H1 (cell line): ENCODE measurements around the gene PPP2R2C. TPM values are rescaled to one million over a fixed set of nuclear protein-coding genes. Genes with fewer than 3 reads are reported as not detected.
A peak's percentile ranks its signal among the peaks of the same experiment; 100 is the strongest.

Experiments used
- CTCF ChIA-PET: fragments of 300-600 bp; sonication (Branson Sonifier 250); formaldehyde crosslinking; loops from one replicate; lab custom pipeline; 2021; ENCODE audit not compliant: partially characterized antibody; lab: Charles Lee
- POLR2A ChIA-PET: fragments of 300-600 bp; sonication (Branson Sonifier 250); formaldehyde crosslinking; loops from one replicate; lab custom pipeline; 2021; ENCODE audit warnings: inconsistent platforms; ENCODE audit not compliant: partially characterized antibody; lab: Charles Lee
- DNase-seq, 2 experiments: peaks; one replicate each; pipeline versions ENCODE4 v3.0.0 to v3.0.0-alpha.2; 2010 to 2022; ENCODE audit warnings: low spot score in 2 of 2, low read depth in 1 of 2, mixed read lengths in 1 of 2
- FAIRE-seq: peaks from 2 replicates; lab custom pipeline; 2011; peaks lifted over from hg19 to GRCh38; lab: Jason Lieb, UNC
- H2AFZ ChIP-seq: 2 replicates; pipeline ENCODE4 v1.8.1; 2012; ENCODE audit warnings: low read length, inconsistent platforms
- H2AK5ac ChIP-seq: 2 replicates; pipeline ENCODE4 v1.6.1; 2013; ENCODE audit warnings: low read depth, low read length
- H2BK120ac ChIP-seq: replicated peaks from 2 replicates; pipeline ENCODE3; 2013; ENCODE audit warnings: low read depth, low read length, inconsistent platforms
- H2BK12ac ChIP-seq: 2 replicates; pipeline ENCODE4 v1.6.1; 2013; ENCODE audit warnings: low read depth, low read length
- H2BK15ac ChIP-seq: 2 replicates; pipeline ENCODE4 v1.6.1; 2013; ENCODE audit warnings: low read length
- H2BK20ac ChIP-seq: 2 replicates; pipeline ENCODE4 v1.6.1; 2013; ENCODE audit warnings: low read length
- H2BK5ac ChIP-seq: 2 replicates; pipeline ENCODE4 v1.6.1; 2013; ENCODE audit warnings: low read depth, low read length
- H3K14ac ChIP-seq: 2 replicates; pipeline ENCODE4 v1.6.1; 2013; ENCODE audit warnings: inconsistent platforms; ENCODE audit not compliant: insufficient read length
- H3K18ac ChIP-seq: 2 replicates; pipeline ENCODE4 v1.6.1; 2013; ENCODE audit warnings: low read length; ENCODE audit errors: extremely low read depth
- H3K23ac ChIP-seq: 2 replicates; pipeline ENCODE4 v1.6.1; 2013; ENCODE audit warnings: inconsistent platforms; ENCODE audit not compliant: insufficient read length
- H3K23me2 ChIP-seq: 2 replicates; pipeline ENCODE4 v1.6.1; 2013; ENCODE audit warnings: low read depth, low read length
- H3K27ac ChIP-seq: 2 replicates; pipeline ENCODE4 v1.6.1; 2011; ENCODE audit warnings: low read depth, low read length, inconsistent platforms
- H3K27me3 ChIP-seq, 4 experiments: replicated peaks in 1 of 4; 1 replicate in 1 of 4; 2 replicates in 3 of 4; pipeline versions ENCODE4 v1.6.1 to v1.8.1; 2011 to 2013; ENCODE audit warnings: low read length in 3 of 4, mild to moderate bottlenecking in 3 of 4, inconsistent platforms in 2 of 4, mixed read lengths in 2 of 4, moderate library complexity in 1 of 4; ENCODE audit not compliant: control insufficient read depth in 3 of 4, insufficient read depth in 3 of 4; ENCODE audit errors: extremely low read depth in 1 of 4
- H3K36me3 ChIP-seq, 4 experiments: 2 replicates each; pipeline versions ENCODE4 v1.6.1 to v1.8.1; 2011 to 2013; ENCODE audit warnings: mild to moderate bottlenecking in 4 of 4, low read length in 3 of 4, moderate library complexity in 2 of 4, control low read depth in 1 of 4, inconsistent platforms in 1 of 4; ENCODE audit not compliant: insufficient read depth in 4 of 4, control insufficient read depth in 2 of 4
- H3K4ac ChIP-seq: replicated peaks from 2 replicates; pipeline ENCODE3; 2013; ENCODE audit warnings: low read length, low read depth, mixed read lengths, inconsistent platforms; ENCODE audit not compliant: insufficient read length
- H3K4me1 ChIP-seq, 4 experiments: replicated peaks in 1 of 4; 1 replicate in 1 of 4; 2 replicates in 3 of 4; pipeline versions ENCODE4 v1.6.1 to v1.8.1; 2011 to 2013; ENCODE audit warnings: low read length in 3 of 4, inconsistent platforms in 2 of 4, mixed read lengths in 1 of 4; ENCODE audit not compliant: insufficient read depth in 4 of 4, control insufficient read depth in 3 of 4
- H3K4me2 ChIP-seq, 2 experiments: 2 replicates each; pipeline versions ENCODE4 v1.6.1 to v1.8.1; 2011 to 2013; ENCODE audit warnings: low read depth in 2 of 2, low read length in 2 of 2, control low read depth in 1 of 2, inconsistent platforms in 1 of 2, mild to moderate bottlenecking in 1 of 2; ENCODE audit not compliant: insufficient read depth in 1 of 2
- H3K4me3 ChIP-seq, 4 experiments: fragments of 200-600, 300-600 bp in 1 of 4; sonication (generic), shearing (Covaris generic), sonication (Bioruptor Twin) in 1 of 4; 2 replicates each; pipeline versions ENCODE4 v1.5.1 to v1.8.1; 2011 to 2016; ENCODE audit warnings: low read length in 4 of 4, low read depth in 3 of 4, control low read depth in 2 of 4, inconsistent platforms in 2 of 4, mild to moderate bottlenecking in 2 of 4, mixed read lengths in 1 of 4, moderate library complexity in 1 of 4; ENCODE audit not compliant: insufficient read depth in 2 of 4; ENCODE audit errors: extremely low read depth in 1 of 4
- H3K56ac ChIP-seq: replicated peaks from 2 replicates; pipeline ENCODE3; 2013; ENCODE audit warnings: low read depth, mild to moderate bottlenecking, mixed read lengths, low read length, inconsistent platforms; ENCODE audit not compliant: insufficient read length
- H3K79me1 ChIP-seq: 2 replicates; pipeline ENCODE4 v1.6.1; 2013; ENCODE audit warnings: low read depth, low read length, control low read depth
- H3K79me2 ChIP-seq, 2 experiments: 2 replicates each; pipeline versions ENCODE4 v1.6.1 to v1.8.1; 2012 to 2013; ENCODE audit warnings: low read length in 2 of 2, mild to moderate bottlenecking in 2 of 2, inconsistent platforms in 1 of 2; ENCODE audit not compliant: insufficient read depth in 2 of 2, control insufficient read depth in 1 of 2
- H3K9ac ChIP-seq, 4 experiments: replicated peaks in 1 of 4; 1 replicate in 1 of 4; 2 replicates in 3 of 4; pipeline versions ENCODE4 v1.6.1 to v1.8.1; 2011 to 2013; ENCODE audit warnings: low read depth in 3 of 4, low read length in 3 of 4, control low read depth in 2 of 4, mild to moderate bottlenecking in 2 of 4, moderate library complexity in 2 of 4, inconsistent platforms in 1 of 4; ENCODE audit errors: extremely low read depth in 1 of 4
- H3K9me3 ChIP-seq, 2 experiments: 2 replicates each; pipeline versions ENCODE4 v1.6.1 to v1.8.1; 2012 to 2013; ENCODE audit warnings: mild to moderate bottlenecking in 2 of 2, moderate library complexity in 2 of 2, control low read depth in 1 of 2, inconsistent platforms in 1 of 2, low read depth in 1 of 2, low read length in 1 of 2, mixed read lengths in 1 of 2; ENCODE audit not compliant: insufficient read depth in 2 of 2
- H4K20me1 ChIP-seq, 2 experiments: replicated peaks in 1 of 2; 2 replicates each; pipeline versions ENCODE3 to v1.8.1; 2011 to 2013; ENCODE audit warnings: inconsistent platforms in 2 of 2, low read length in 2 of 2, mild to moderate bottlenecking in 1 of 2; ENCODE audit not compliant: insufficient read depth in 2 of 2, control insufficient read depth in 1 of 2
- H4K5ac ChIP-seq: 2 replicates; pipeline ENCODE4 v1.6.1; 2013; ENCODE audit warnings: low read length, low read depth, mixed read lengths, inconsistent platforms; ENCODE audit not compliant: insufficient read length
- H4K8ac ChIP-seq: 2 replicates; pipeline ENCODE4 v1.8.0; 2013; ENCODE audit warnings: mild to moderate bottlenecking, moderate library complexity, low read length, inconsistent platforms; ENCODE audit not compliant: insufficient read depth; ENCODE audit errors: extremely low read depth
- H4K91ac ChIP-seq: replicated peaks from 2 replicates; pipeline ENCODE3; 2013; ENCODE audit warnings: low read length, mixed read lengths, inconsistent platforms; ENCODE audit not compliant: insufficient read length
- ATF2 ChIP-seq: IDR thresholded peaks from 2 replicates; pipeline ENCODE4 v1.6.1; 2012; ENCODE audit warnings: low read length, inconsistent platforms
- CHD1 ChIP-seq: IDR thresholded peaks from 2 replicates; pipeline ENCODE4 v1.6.1; 2012; ENCODE audit warnings: low read depth, low read length, improper control_type of control experiment
- HDAC6 ChIP-seq: IDR thresholded peaks from one replicate; pipeline ENCODE4 v1.7.1; 2012; ENCODE audit warnings: low read depth, mild to moderate bottlenecking, inconsistent platforms, low read length, moderate library complexity
- SP4 ChIP-seq: IDR thresholded peaks from 2 replicates; pipeline ENCODE4 v1.6.1; 2012; ENCODE audit warnings: low read length, inconsistent platforms
- SUZ12 ChIP-seq: fragments of 200-600 bp; sonication (generic); IDR thresholded peaks from 2 replicates; pipeline ENCODE4 v1.6.1; 2012; ENCODE audit warnings: mild to moderate bottlenecking, inconsistent platforms, low read length, moderate library complexity, mixed read lengths
- ZNF274 ChIP-seq: IDR thresholded peaks from 2 replicates; pipeline ENCODE4 v1.7.0; 2012; ENCODE audit warnings: low read length, borderline replicate concordance; ENCODE audit errors: extremely low read depth
- WGBS, 2 experiments: shearing (Covaris generic) in 1 of 2; methylation state at CpG; one replicate each; pipeline versions ENCODE4 v1.1.6 to v1.1.7; 2013 to 2015; ENCODE audit warnings: low lambda C conversion rate in 2 of 2, mixed read lengths in 2 of 2, inconsistent platforms in 1 of 2, low coverage in 1 of 2, missing lambda C conversion rate in 1 of 2; ENCODE audit not compliant: insufficient replicate concordance in 2 of 2, insufficient coverage in 1 of 2, insufficient read length in 1 of 2; ENCODE audit errors: extremely low coverage in 1 of 2, missing lambda C conversion rate in 1 of 2; 5-methylcytosine and 5-hydroxymethylcytosine counted together
- polyA plus RNA-seq, 7 experiments: library from polyadenylated mRNA; depleted of rRNA in 3 of 7; stranded (reverse) in 5 of 7; unstranded in 2 of 7; fragments of >200 nt in 5 of 7; fragments of 200-250 nt in 2 of 7; gene quantifications; 1 replicate in 5 of 7; 2 replicates in 1 of 7; 4 replicates in 1 of 7; pipeline versions ENCODE4 v1.2.1 to v1.2.3, GENCODE V29; 2011 to 2013; ENCODE audit warnings: missing spikeins in 2 of 7, mixed read lengths in 2 of 7
- total RNA-seq: library from RNA; stranded (reverse); fragmentation: NEBNext Ultra II Directional; extraction: Animal tissue kit (Norgen Biotek cat#: 25700); gene quantifications from 2 replicates; pipeline ENCODE4 v1.2.1, GENCODE V29; 2021
- TF ChIP-seq, protein P1 (sequence below): IDR thresholded peaks from 2 replicates; pipeline ENCODE4 v1.6.1; 2012; ENCODE audit warnings: inconsistent platforms

Gene PPP2R2C
- total and polyA plus RNA-seq, 2 of the 8 experiments (the other 6 are each of a cell fraction or from before 2014, with no cell fraction given): 6.4 TPM

GRCh38 chr4:6275898-6276806 lies 196.3 kb downstream of the PPP2R2C start:
- peak overlapping the region; percentile 44; the same call in 1 of the 2 replicates for H2BK5ac ChIP-seq
- ChIA-PET CTCF (interaction anchor here (0.6 to 37.7 kb wide), 6 partner anchors 13 to 392 kb away, joined by 3 to 908 read pairs (median 4); no protein-coding TSS in a partner anchor), POLR2A (no interaction called here)
- peaks cover 0 to 14% (median 5%) of the 10 kb centered on the region in 4 experiments; a peak in 5 of 7 replicates for H3K4me1 ChIP-seq
- no peak overlapping the region for H3K4ac ChIP-seq
- no peak overlapping the region for H4K5ac ChIP-seq
- H3K79me1 ChIP-seq: peaks cover 2% of the 10 kb centered on the region; the same call in 1 of the 2 replicates
- DNase-seq: no peak
- H3K9me3 ChIP-seq: no peaks in the 10 kb centered on the region
- no peak overlapping the region for H2AFZ ChIP-seq
- H3K14ac ChIP-seq: no peak overlapping the region
- no peak overlapping the region for H3K18ac ChIP-seq
- TF ChIP-seq CHD1 (no peak), ATF2 (no peak), SP4 (no peak), ZNF274 (no peak), SUZ12 (no peak), HDAC6 (no peak)
- TF ChIP-seq, protein P1, sequence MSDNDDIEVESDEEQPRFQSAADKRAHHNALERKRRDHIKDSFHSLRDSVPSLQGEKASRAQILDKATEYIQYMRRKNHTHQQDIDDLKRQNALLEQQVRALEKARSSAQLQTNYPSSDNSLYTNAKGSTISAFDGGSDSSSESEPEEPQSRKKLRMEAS: no peak
- 90% methylated on average over 22 of the region's 22 CpGs; no CpG with 5 or more reads in 1 of the 2 experiments for whole genome bisulfite sequencing, 2 experiments
- no peak overlapping the region for H2AK5ac ChIP-seq
- H3K9ac ChIP-seq: no peak overlapping the region; a peak in 1 of 7 replicates
- H2BK120ac ChIP-seq: no peak overlapping the region
- no peak overlapping the region for H2BK12ac ChIP-seq
- peaks cover 2 to 5% (median 3%) of the 10 kb centered on the region in 4 experiments; a peak in 3 of 8 replicates for H3K36me3 ChIP-seq
- H2BK20ac ChIP-seq: no peak overlapping the region
- peaks cover 0 to 6% of the 10 kb centered on the region in 2 experiments; a peak in 1 of 4 replicates for H3K79me2 ChIP-seq
- H2BK15ac ChIP-seq: no peak overlapping the region
- H3K23ac ChIP-seq: no peak overlapping the region
- H3K56ac ChIP-seq: no peak overlapping the region
- no peak overlapping the region for H3K4me3 ChIP-seq
- H4K20me1 ChIP-seq: peaks cover 0 to 20% of the 10 kb centered on the region in 2 experiments
- no peak overlapping the region; the same call in 1 of the 2 replicates for H3K27ac ChIP-seq
- FAIRE-seq: no peak
- H3K23me2 ChIP-seq: no peaks in the 10 kb centered on the region
- no peak overlapping the region for H3K4me2 ChIP-seq
- peak overlapping the region; percentile 76 for H4K8ac ChIP-seq
- no peaks in the 10 kb centered on the region for H3K27me3 ChIP-seq
- no peak overlapping the region for H4K91ac ChIP-seq
